DOHH2 (cell line): Measurements from ENCODE around the gene SSTR5.
"Not testable (repeated sequence)": the region's sequence is repeated elsewhere in the genome, so short reads cannot be mapped to it uniquely, and the experiment has no call there.

ENCODE experiments used
- H3F3A ChIP-seq: fragments of 200-600 bp; sonication (generic), shearing (Covaris generic); 2 replicates; pipeline ENCODE4 v1.6.0; 2016; ENCODE audit warnings: antibody characterized with exemption, mild to moderate bottlenecking; ENCODE audit not compliant: control insufficient read depth, insufficient read depth
- H3K27ac ChIP-seq: fragments of 200-600 bp; sonication (generic); 2 replicates; pipeline ENCODE4 v1.5.1; 2014; ENCODE audit warnings: low read depth, mild to moderate bottlenecking, low read length, moderate library complexity
- H3K27me3 ChIP-seq: fragments of 200-600 bp; sonication (generic); 2 replicates; pipeline ENCODE4 v1.6.1; 2014; ENCODE audit warnings: mild to moderate bottlenecking, low read length, mixed read lengths; ENCODE audit not compliant: control insufficient read depth
- H3K36me3 ChIP-seq: fragments of 200-600 bp; sonication (generic); 2 replicates; pipeline ENCODE4 v1.6.1; 2014; ENCODE audit warnings: mild to moderate bottlenecking, low read length, moderate library complexity, mixed read lengths; ENCODE audit not compliant: control insufficient read depth
- H3K4me1 ChIP-seq: fragments of 200-600 bp; sonication (generic); 2 replicates; pipeline ENCODE4 v1.6.1; 2014; ENCODE audit warnings: mild to moderate bottlenecking, low read length, mixed read lengths; ENCODE audit not compliant: control insufficient read depth
- H3K4me2 ChIP-seq: fragments of 200-600 bp; sonication (generic); 2 replicates; pipeline ENCODE4 v1.6.0; 2014; ENCODE audit warnings: mild to moderate bottlenecking, low read length, moderate library complexity
- H3K4me3 ChIP-seq: fragments of 200-600 bp; sonication (generic); 2 replicates; pipeline ENCODE4 v1.5.1; 2014; ENCODE audit warnings: mild to moderate bottlenecking, low read length, mixed read lengths
- H3K79me2 ChIP-seq: fragments of 200-600 bp; sonication (generic); 2 replicates; pipeline ENCODE4 v1.6.1; 2014; ENCODE audit warnings: mild to moderate bottlenecking, low read length, mixed read lengths; ENCODE audit not compliant: control insufficient read depth
- H3K9me2 ChIP-seq: fragments of 200-600 bp; sonication (generic); replicated peaks from 2 replicates; pipeline ENCODE4 v1.6.1; 2014; ENCODE audit warnings: mild to moderate bottlenecking, low read length, mixed read lengths; ENCODE audit not compliant: control insufficient read depth
- H3K9me3 ChIP-seq: fragments of 200-600 bp; sonication (generic); 2 replicates; pipeline ENCODE4 v1.6.1; 2014; ENCODE audit warnings: antibody characterized with exemption, low read length, mixed read lengths; ENCODE audit not compliant: control insufficient read depth, insufficient read depth
- H4K20me1 ChIP-seq: fragments of 200-600 bp; sonication (generic); 2 replicates; pipeline ENCODE4 v1.6.0; 2014; ENCODE audit warnings: low read depth, mild to moderate bottlenecking, antibody characterized with exemption, low read length, moderate library complexity; ENCODE audit not compliant: control insufficient read depth, insufficient read depth
- CTCF ChIP-seq: fragments of 200-600 bp; sonication (generic); IDR thresholded peaks from one replicate; pipeline ENCODE4 v1.5.1; 2014; ENCODE audit warnings: antibody characterized with exemption, mild to moderate bottlenecking, low read depth, low read length; ENCODE audit not compliant: poor library complexity, severe bottlenecking
- EZH2phosphoT487 ChIP-seq: fragments of 200-600 bp; sonication (generic); IDR thresholded peaks from 2 replicates; pipeline ENCODE4 v1.6.1; 2017; ENCODE audit warnings: borderline replicate concordance, mild to moderate bottlenecking, antibody characterized with exemption, low read length, moderate library complexity, mixed read lengths

The SSTR5 gene

GRCh38 chr16:1090620-1091587 is 18.4 kb downstream of the SSTR5 start:
- Histone ChIP-seq H3K4me2 (no peak overlapping the region), H3K9me3 (peaks cover 4% of the 10 kb centered on the region; the same call in 1 of the 2 replicates), H3K4me1 (no peaks in the 10 kb centered on the region)

GRCh38 chr16:1091992-1092552 is 19.5 kb downstream of the SSTR5 start:
- no peaks in the 10 kb centered on the region for H3K36me3 ChIP-seq
- no peaks in the 10 kb centered on the region for H3K79me2 ChIP-seq
- no peak overlapping the region for H3K27ac ChIP-seq
- H3K4me2 ChIP-seq = no peak overlapping the region
- peaks cover 4% of the 10 kb centered on the region; the same call in 1 of the 2 replicates for H3K9me3 ChIP-seq
- no peaks in the 10 kb centered on the region for H3K27me3 ChIP-seq
- no peak overlapping the region for H3K4me3 ChIP-seq
- H3K4me1 ChIP-seq = no peaks in the 10 kb centered on the region
- H3K9me2 ChIP-seq = no peaks in the 10 kb centered on the region
- no peaks in the 10 kb centered on the region for H3F3A ChIP-seq
- no peaks in the 10 kb centered on the region for H4K20me1 ChIP-seq
- TF ChIP-seq EZH2phosphoT487 = no peak
- no peak for TF ChIP-seq CTCF

More at GRCh38 chr16:1090620-1091587, 18.4 kb downstream of the SSTR5 start:
- TF ChIP-seq CTCF (no peak), EZH2phosphoT487 (no peak)
- Histone ChIP-seq H3F3A (no peaks in the 10 kb centered on the region), H3K4me3 (no peak overlapping the region), H3K9me2 (no peaks in the 10 kb centered on the region), H3K27ac (no peak overlapping the region), H3K36me3 (no peaks in the 10 kb centered on the region), H3K27me3 (no peaks in the 10 kb centered on the region), H4K20me1 (no peaks in the 10 kb centered on the region), H3K79me2 (no peaks in the 10 kb centered on the region)

- not testable (repeated sequence) for H3K79me2 ChIP-seq, H4K20me1 ChIP-seq, H3K4me1 ChIP-seq, H3K27ac ChIP-seq, H3K9me2 ChIP-seq, H3K9me3 ChIP-seq, H3K4me2 ChIP-seq, H3K4me3 ChIP-seq, H3K36me3 ChIP-seq, H3F3A ChIP-seq, H3K27me3 ChIP-seq
These were observed 20.2 kb downstream of the SSTR5 start for GRCh38 chr16:1092685-1093283.
